ENCODE results near the gene KRTAP10-4.
A peak's percentile ranks its signal among the peaks of the same experiment; 100 is the strongest.
"Not testable (repeated sequence)": the region's sequence is repeated elsewhere in the genome, so short reads cannot be mapped to it uniquely, and the experiment has no call there.

Gene KRTAP10-4

GRCh38 chr21:44601596-44602462, 28.3 kb downstream of the KRTAP10-4 start:
- no peak for DNase-seq

- no peak for DNase-seq
These were observed 28.9 kb downstream of the KRTAP10-4 start for GRCh38 chr21:44602463-44602850.

GRCh38 chr21:44603109-44603875, 29.8 kb downstream of the KRTAP10-4 start:
- DNase-seq = no peak

- no peak for DNase-seq
These were observed 30.4 kb downstream of the KRTAP10-4 start for GRCh38 chr21:44603911-44604310.

- DNase-seq = no peak
These were observed 33.0 kb downstream of the KRTAP10-4 start for GRCh38 chr21:44606495-44606894.

GRCh38 chr21:44609193-44609592, 35.7 kb downstream of the KRTAP10-4 start:
- DNase-seq = no peak

GRCh38 chr21:44610157-44610843, 36.8 kb downstream of the KRTAP10-4 start:
- not testable (repeated sequence) for DNase-seq

GRCh38 chr21:44611551-44611950, 38.0 kb downstream of the KRTAP10-4 start:
- DNase-seq = no peak

GRCh38 chr21:44612029-44612486, 38.5 kb downstream of the KRTAP10-4 start, which contains the start of gene KRTAP10-8:
Gene KRTAP10-8 (plus strand): TSS chr21:44612079. CDS start chr21:44612101, 22 bp downstream.
- no peak for DNase-seq

- no peak for DNase-seq
These were observed 39.2 kb downstream of the KRTAP10-4 start for GRCh38 chr21:44612669-44613229.

GRCh38 chr21:44613386-44614155, 40.0 kb downstream of the KRTAP10-4 start:
- DNase-seq = no peak

GRCh38 chr21:44614161-44614631, 40.7 kb downstream of the KRTAP10-4 start:
- no peak for DNase-seq

GRCh38 chr21:44614961-44615391, 41.4 kb downstream of the KRTAP10-4 start:
- no peak for DNase-seq

- no peak for DNase-seq
These were observed 41.9 kb downstream of the KRTAP10-4 start for GRCh38 chr21:44615466-44615865.

GRCh38 chr21:44615911-44616590, 42.5 kb downstream of the KRTAP10-4 start:
- DNase-seq = no peak

- DNase-seq = no peak
These were observed 43.0 kb downstream of the KRTAP10-4 start for GRCh38 chr21:44616591-44616926.

GRCh38 chr21:44617071-44617501, 43.6 kb downstream of the KRTAP10-4 start:
- DNase-seq = no peak

GRCh38 chr21:44618504-44618903, 45.0 kb downstream of the KRTAP10-4 start:
- DNase-seq = no peak

GRCh38 chr21:44618909-44619308, 45.4 kb downstream of the KRTAP10-4 start:
- DNase-seq = peak; percentile 46

GRCh38 chr21:44619886-44620285, 46.4 kb downstream of the KRTAP10-4 start:
- DNase-seq = no peak

- no peak for DNase-seq
These were observed 50.0 kb downstream of the KRTAP10-4 start for GRCh38 chr21:44623575-44623974.

Data from activated CD4-positive, alpha-beta T cell treated with anti-CD3 and anti-CD28 coated beads, Interleukin-2, amount 50 U/mL, for 16 hours (primary cell).